ENCODE measurements around the gene KAT8.
A peak's percentile ranks its signal among the peaks of the same experiment; 100 is the strongest.

GRCh38 chr16:31094424-31095120, 22.9 kb upstream of the KAT8 start, which contains the start of gene VKORC1:
- TF ChIP-seq CTCF (IDR thresholded peaks at IDR 0.05) (peak in 1 of 3 experiments; percentile 33), EP300 (IDR thresholded peaks at IDR 0.05) (no peak), POLR2A (IDR thresholded peaks at IDR 0.05; ENCODE audit: low read depth) (no peak), POLR2AphosphoS5 (IDR thresholded peaks at IDR 0.05) (peak; percentile 89 to 95)
